Suppressor macrophage (primary cell): ENCODE measurements around the gene D2HGDH.
A peak's percentile ranks its signal among the peaks of the same experiment; 100 is the strongest.
"Not testable (repeated sequence)": the region's sequence is repeated elsewhere in the genome, so short reads cannot be mapped to it uniquely, and the experiment has no call there.

ENCODE experiments used
- DNase-seq, 4 experiments: peaks; one replicate each; pipeline ENCODE4 v3.0.0-alpha.2; 2020 to 2022

The D2HGDH gene

GRCh38 chr2:241724975-241725870 lies 9.2 kb upstream of the D2HGDH start:
- DNase-seq, result no peak

- no peak for DNase-seq
These were observed 8.0 kb upstream of the D2HGDH start for GRCh38 chr2:241726459-241726858.

- DNase-seq, result no peak
These were observed 6.4 kb upstream of the D2HGDH start for GRCh38 chr2:241728000-241728399.

GRCh38 chr2:241728627-241729026 lies 5.8 kb upstream of the D2HGDH start:
- DNase-seq, result no peak

- no peak for DNase-seq
These were observed 4.6 kb upstream of the D2HGDH start for GRCh38 chr2:241729868-241730267.

GRCh38 chr2:241730671-241731293 lies 3.6 kb upstream of the D2HGDH start:
- peak; percentile 36 to 76 (median 70) for DNase-seq

- DNase-seq, result peak; percentile 39 to 52 (median 46)
These were observed 1.8 kb upstream of the D2HGDH start for GRCh38 chr2:241732513-241733186.

- no peak for DNase-seq
These were observed 831 bp upstream of the D2HGDH start for GRCh38 chr2:241733391-241734207.

- DNase-seq, result no peak
These were observed 293 bp upstream of the D2HGDH start for GRCh38 chr2:241734208-241734466.

GRCh38 chr2:241736111-241736510 lies 1.7 kb downstream of the D2HGDH start:
- DNase-seq, result no peak

- no peak for DNase-seq
These were observed 3.7 kb downstream of the D2HGDH start for GRCh38 chr2:241738040-241738686.

- DNase-seq, result no peak
These were observed 4.7 kb downstream of the D2HGDH start for GRCh38 chr2:241739177-241739576.

- peak; percentile 32 to 74 (median 56) for DNase-seq
These were observed 5.2 kb downstream of the D2HGDH start for GRCh38 chr2:241739651-241740050.

- peak; percentile 53 to 87 (median 72) for DNase-seq
These were observed 6.6 kb downstream of the D2HGDH start for GRCh38 chr2:241741016-241741415.

GRCh38 chr2:241742320-241742939 lies 8.0 kb downstream of the D2HGDH start:
- no peak for DNase-seq

- not testable (repeated sequence) for DNase-seq
These were observed 8.6 kb downstream of the D2HGDH start for GRCh38 chr2:241743008-241743407.

- DNase-seq, result no peak
These were observed 9.2 kb downstream of the D2HGDH start for GRCh38 chr2:241743620-241744019.

GRCh38 chr2:241744028-241744754 lies 9.8 kb downstream of the D2HGDH start:
- no peak for DNase-seq

- DNase-seq, result no peak
These were observed 10.8 kb downstream of the D2HGDH start for GRCh38 chr2:241745276-241745675.

GRCh38 chr2:241746084-241746483 lies 11.7 kb downstream of the D2HGDH start:
- no peak for DNase-seq
